Measurements from ENCODE around the gene OR51M1. TPM values are rescaled to one million over a fixed set of nuclear protein-coding genes. Genes with fewer than 3 reads are reported as not detected.
"Not testable (repeated sequence)": the region's sequence is repeated elsewhere in the genome, so short reads cannot be mapped to it uniquely, and the experiment has no call there.

OR51M1 gene
- total RNA-seq, 4 donors from 2014 or later = not detected

DNA sequence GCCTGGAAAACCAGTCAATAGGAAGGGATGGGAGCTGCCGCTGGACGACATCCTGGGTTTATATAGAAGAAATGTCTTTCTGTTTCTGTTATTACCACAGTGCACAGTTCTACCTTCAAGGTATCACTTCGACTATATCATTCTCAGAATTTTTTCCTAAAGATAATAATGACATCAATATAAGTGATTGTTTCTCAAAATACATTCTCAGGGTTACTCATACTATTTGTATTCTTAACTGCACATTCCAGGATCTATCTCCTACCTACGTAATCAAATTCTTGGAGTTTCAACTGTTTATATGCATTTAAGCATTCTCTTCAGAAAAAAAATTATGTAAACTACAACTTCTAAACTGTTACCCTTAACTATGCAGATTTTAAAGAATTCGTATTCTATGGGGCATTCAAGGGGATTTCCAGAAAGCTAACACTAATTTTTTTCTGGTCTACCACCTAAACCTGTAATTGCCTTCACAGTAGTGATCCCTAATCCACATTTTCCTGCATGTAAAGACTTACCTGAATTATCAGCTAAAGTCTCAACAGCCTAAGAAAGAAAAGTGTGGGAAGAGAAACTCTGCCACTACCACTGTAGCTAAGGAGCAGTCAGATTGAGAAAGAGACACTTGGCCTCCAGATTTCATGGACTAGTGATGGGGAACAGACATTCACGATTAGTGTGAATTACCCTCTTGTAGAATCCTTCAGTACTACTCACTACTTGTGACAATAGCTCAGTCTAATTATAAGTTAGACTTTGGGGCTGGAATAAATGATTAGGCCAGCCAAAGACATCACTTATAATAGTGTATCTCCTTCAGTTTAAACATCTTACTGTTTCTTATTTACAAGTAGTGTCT lies 39.9 kb upstream of the OR51M1 start, which contains the start of gene OR51B5:
OR51B5 (minus strand) TSS at position 51 of the 862 bp plus-strand sequence; CDS start at position 51, 0 bp downstream.
- no peak within 1 kb of the TSS for H3K27ac ChIP-seq
- TF ChIP-seq EP300 (IDR thresholded peaks at IDR 0.05) (no peak), POLR2AphosphoS5 (IDR thresholded peaks at IDR 0.05) (no peak), POLR2A (IDR thresholded peaks at IDR 0.05) (no peak)
- TF ChIP-seq, protein P1, sequence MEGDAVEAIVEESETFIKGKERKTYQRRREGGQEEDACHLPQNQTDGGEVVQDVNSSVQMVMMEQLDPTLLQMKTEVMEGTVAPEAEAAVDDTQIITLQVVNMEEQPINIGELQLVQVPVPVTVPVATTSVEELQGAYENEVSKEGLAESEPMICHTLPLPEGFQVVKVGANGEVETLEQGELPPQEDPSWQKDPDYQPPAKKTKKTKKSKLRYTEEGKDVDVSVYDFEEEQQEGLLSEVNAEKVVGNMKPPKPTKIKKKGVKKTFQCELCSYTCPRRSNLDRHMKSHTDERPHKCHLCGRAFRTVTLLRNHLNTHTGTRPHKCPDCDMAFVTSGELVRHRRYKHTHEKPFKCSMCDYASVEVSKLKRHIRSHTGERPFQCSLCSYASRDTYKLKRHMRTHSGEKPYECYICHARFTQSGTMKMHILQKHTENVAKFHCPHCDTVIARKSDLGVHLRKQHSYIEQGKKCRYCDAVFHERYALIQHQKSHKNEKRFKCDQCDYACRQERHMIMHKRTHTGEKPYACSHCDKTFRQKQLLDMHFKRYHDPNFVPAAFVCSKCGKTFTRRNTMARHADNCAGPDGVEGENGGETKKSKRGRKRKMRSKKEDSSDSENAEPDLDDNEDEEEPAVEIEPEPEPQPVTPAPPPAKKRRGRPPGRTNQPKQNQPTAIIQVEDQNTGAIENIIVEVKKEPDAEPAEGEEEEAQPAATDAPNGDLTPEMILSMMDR (IDR thresholded peaks at IDR 0.05) = no peak
- 73% methylated on average over 6 of the region's 6 CpGs for WGBS
- DNase-seq (ENCODE audit: low spot score in 2 of 2) = no peak
- H3K4me3 ChIP-seq = no peak within 1 kb of the TSS
- no peaks in the 10 kb centered on the region for H3K9me3 ChIP-seq
- no peaks in the 10 kb centered on the region for H3K4me1 ChIP-seq
- H3K36me3 ChIP-seq = no peaks in the 10 kb centered on the region
- H3K27me3 ChIP-seq = no peaks in the 10 kb centered on the region

DNA sequence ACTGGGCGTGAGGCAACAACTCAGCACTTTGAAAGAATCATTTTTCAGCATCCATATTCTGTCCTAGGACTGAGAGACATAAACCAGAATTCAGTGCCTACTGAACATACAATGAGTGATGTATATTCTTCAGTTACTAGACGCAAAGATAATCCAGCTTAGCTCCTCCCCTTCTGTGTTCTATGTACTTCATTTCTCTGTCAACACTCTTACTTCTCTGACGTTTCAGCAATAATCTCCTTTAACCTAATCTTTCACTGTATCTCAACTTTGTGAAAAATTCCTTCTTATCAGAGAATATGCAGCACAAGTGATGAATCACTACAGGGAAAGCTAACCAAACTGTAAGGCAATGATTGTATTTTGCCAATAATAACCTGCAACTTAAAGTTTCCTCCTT lies 37.8 kb upstream of the OR51M1 start:
- H3K27me3 ChIP-seq = no peaks in the 10 kb centered on the region
- H3K9me3 ChIP-seq = no peaks in the 10 kb centered on the region
- H3K4me3 ChIP-seq = no peak overlapping the region
- no peak overlapping the region for H3K27ac ChIP-seq
- TF ChIP-seq, protein P1 (IDR thresholded peaks at IDR 0.05) = no peak
- TF ChIP-seq POLR2AphosphoS5 (IDR thresholded peaks at IDR 0.05) (no peak), POLR2A (IDR thresholded peaks at IDR 0.05) (no peak), EP300 (IDR thresholded peaks at IDR 0.05) (no peak)
- DNase-seq (ENCODE audit: low spot score in 2 of 2) = no peak
- H3K36me3 ChIP-seq = no peaks in the 10 kb centered on the region
- 73% methylated on average over 3 of the region's 3 CpGs for WGBS
- no peaks in the 10 kb centered on the region for H3K4me1 ChIP-seq

DNA sequence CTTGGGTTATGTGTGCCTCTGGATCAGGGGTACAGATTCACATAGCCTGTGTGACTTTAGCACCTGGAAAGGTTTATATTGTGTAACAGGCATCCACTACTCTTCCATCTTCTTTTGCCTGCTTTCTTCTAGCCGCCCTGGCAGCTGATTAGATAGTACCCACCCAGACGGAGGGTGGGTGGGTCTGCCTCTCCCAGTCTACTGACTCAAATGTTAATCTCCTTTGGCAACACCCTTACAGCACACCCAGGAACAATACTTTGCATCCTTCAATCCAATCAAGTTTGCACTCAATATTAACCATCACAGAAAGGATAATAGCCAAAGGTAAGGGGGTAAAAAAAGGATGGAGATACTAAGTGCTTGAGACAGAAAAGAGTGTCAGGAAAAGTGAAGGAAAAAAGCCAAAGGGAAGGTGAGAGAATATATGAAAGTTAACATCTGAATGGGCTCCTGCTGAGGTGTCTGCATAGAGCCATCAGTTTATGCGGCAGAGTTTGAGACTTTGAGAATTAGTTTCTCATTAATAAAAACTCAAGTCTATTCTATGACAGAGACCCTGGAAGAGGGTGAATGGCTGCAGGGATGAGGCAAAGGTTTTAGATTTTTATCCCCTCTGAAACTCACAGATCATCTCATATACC lies 34.9 kb upstream of the OR51M1 start:
- H3K36me3 ChIP-seq = no peaks in the 10 kb centered on the region
- no peak for TF ChIP-seq EP300 (IDR thresholded peaks at IDR 0.05)
- TF ChIP-seq POLR2A (IDR thresholded peaks at IDR 0.05) = no peak
- TF ChIP-seq, protein P1 (IDR thresholded peaks at IDR 0.05) = no peak
- TF ChIP-seq POLR2AphosphoS5 (IDR thresholded peaks at IDR 0.05) = no peak
- H3K4me3 ChIP-seq = no peak overlapping the region
- no peaks in the 10 kb centered on the region for H3K27me3 ChIP-seq
- H3K4me1 ChIP-seq = no peaks in the 10 kb centered on the region
- DNase-seq (ENCODE audit: low spot score in 2 of 2) = no peak
- 40% methylated on average over 3 of the region's 3 CpGs for WGBS
- H3K9me3 ChIP-seq = no peaks in the 10 kb centered on the region
- no peak overlapping the region for H3K27ac ChIP-seq

DNA sequence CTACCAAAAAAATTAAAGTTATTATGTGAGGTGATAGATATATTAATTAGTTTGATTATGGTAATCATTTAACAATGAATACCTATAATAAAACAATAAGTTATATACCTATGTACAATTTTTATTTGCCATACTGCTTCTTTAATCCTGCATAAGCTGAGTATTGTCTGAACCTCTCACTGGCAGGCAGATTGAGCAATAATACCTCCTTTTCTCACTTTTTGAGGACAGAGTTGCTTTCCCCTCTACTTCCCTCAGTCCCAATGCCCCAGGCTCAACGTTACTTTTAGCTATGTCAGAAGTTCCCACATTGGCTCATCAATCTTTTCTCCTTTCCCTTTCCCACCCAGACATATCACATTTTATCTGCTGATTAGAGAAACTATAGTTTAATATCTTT lies 34.1 kb upstream of the OR51M1 start:
- no peaks in the 10 kb centered on the region for H3K27me3 ChIP-seq
- no peaks in the 10 kb centered on the region for H3K4me1 ChIP-seq
- no peaks in the 10 kb centered on the region for H3K9me3 ChIP-seq
- no peak for DNase-seq (ENCODE audit: low spot score in 2 of 2)
- no peaks in the 10 kb centered on the region for H3K36me3 ChIP-seq
- no peak overlapping the region for H3K4me3 ChIP-seq
- 33% methylated on average over 1 of the region's 1 CpG for WGBS
- H3K27ac ChIP-seq = no peak overlapping the region
- TF ChIP-seq POLR2AphosphoS5 (IDR thresholded peaks at IDR 0.05) = no peak
- TF ChIP-seq POLR2A (IDR thresholded peaks at IDR 0.05) = no peak
- TF ChIP-seq EP300 (IDR thresholded peaks at IDR 0.05) = no peak
- TF ChIP-seq, protein P1 (IDR thresholded peaks at IDR 0.05) = no peak

DNA sequence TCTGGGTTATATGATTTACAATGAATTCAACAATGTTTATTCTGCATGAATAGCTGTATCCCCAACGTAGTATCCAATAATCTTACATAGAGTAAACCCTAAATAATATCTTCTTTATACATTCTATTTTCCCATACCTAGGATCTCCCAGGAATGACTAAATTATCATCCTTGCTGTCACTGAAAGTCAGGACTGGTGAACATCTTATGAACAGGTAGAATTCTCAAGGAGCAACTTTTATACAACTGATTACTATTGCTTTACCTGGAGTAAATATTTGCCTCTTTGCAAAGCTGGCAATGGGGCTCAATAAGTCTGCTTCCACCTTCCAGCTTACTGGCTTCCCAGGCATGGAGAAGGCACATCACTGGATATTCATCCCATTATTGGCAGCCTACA lies 32.4 kb upstream of the OR51M1 start, which contains the start of gene OR51B6:
OR51B6 (plus strand) TSS at position 301 of the 400 bp plus-strand sequence; CDS start at position 301, 0 bp downstream.
- H3K36me3 ChIP-seq = no peaks in the 10 kb centered on the region
- WGBS = 68% methylated on average over 1 of the region's 1 CpG
- no peaks in the 10 kb centered on the region for H3K9me3 ChIP-seq
- no peak within 1 kb of the TSS for H3K27ac ChIP-seq
- TF ChIP-seq, protein P1 (IDR thresholded peaks at IDR 0.05) = no peak
- no peak within 1 kb of the TSS for H3K4me3 ChIP-seq
- H3K4me1 ChIP-seq = no peaks in the 10 kb centered on the region
- no peak for DNase-seq (ENCODE audit: low spot score in 2 of 2)
- H3K27me3 ChIP-seq = no peaks in the 10 kb centered on the region

DNA sequence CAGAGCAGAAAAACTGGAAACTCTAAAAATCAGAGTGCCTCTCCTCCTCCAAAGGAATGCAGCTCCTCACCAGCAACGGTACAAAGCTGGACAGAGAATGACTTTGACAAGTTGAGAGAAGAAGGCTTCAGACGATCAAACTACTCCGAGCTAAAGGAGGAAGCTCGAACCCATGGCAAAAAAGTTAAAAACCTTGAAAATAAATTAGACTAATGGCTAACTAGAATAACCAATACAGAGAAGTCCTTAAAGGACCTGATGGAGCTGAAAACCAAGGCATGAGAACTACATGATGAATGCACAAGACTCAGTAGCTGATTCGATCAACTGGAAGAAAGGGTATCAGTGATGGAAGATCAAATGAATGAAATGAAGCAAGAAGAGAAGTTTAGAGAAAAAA lies 27.6 kb upstream of the OR51M1 start:
- WGBS = 87% methylated on average over 5 of the region's 5 CpGs
- H3K27ac ChIP-seq = not testable (repeated sequence)

More for the DNA sequence above, 27.6 kb upstream of the OR51M1 start:
- H3K4me3 ChIP-seq; H3K36me3 ChIP-seq; H3K9me3 ChIP-seq; H3K4me1 ChIP-seq; DNase-seq (ENCODE audit: low spot score in 2 of 2); H3K27me3 ChIP-seq: not testable (repeated sequence)

All from suprapubic skin (tissue), 4 donors.